HG03135 (cell line): ENCODE measurements around the gene GNAQ.
"Not testable (repeated sequence)": the region's sequence is repeated elsewhere in the genome, so short reads cannot be mapped to it uniquely, and the experiment has no call there.

Source experiments
- ATAC-seq: cut with Tn5 transposase; IDR thresholded peaks from one replicate; pipeline ENCODE4 v1.9.1; 2021; ENCODE audit warnings: mild to moderate bottlenecking, moderate library complexity; ENCODE audit not compliant: unreplicated experiment

GNAQ gene

DNA sequence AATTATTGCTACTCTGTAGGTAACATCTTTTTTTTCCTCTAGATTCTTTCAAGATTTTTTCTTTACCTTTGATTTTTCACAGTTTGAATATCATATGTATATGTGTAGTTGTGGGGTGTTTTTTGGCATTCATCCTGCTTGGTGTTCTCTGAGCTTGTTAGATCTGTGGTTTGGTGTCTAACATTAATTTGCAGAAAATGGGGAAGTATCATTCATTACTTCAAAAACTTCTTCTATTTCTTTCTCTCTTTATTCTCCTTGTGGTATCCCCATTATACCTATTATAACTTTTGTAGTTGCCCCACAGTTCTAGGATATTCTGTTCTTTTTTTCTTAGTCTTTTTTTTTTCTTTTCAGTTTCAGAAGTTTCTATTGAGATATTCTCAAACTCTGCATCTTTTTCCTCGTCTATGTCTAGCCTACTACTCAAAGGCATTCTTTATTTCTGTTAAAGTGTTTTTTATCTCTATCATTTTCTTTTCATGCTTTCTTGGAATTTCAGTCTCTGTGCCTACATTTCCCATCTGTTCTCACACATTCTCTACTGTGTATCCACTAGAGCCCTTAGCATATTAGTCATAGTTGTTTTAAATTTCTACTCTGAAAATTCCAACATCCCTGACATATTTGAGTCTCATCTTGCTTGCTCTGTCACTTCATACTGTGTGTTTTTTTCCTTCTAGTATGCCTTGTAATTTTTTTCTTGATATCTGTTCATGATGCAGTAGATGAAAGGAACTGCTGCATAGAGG lies 323.4 kb downstream of the GNAQ start:
- ATAC-seq: no peak

DNA sequence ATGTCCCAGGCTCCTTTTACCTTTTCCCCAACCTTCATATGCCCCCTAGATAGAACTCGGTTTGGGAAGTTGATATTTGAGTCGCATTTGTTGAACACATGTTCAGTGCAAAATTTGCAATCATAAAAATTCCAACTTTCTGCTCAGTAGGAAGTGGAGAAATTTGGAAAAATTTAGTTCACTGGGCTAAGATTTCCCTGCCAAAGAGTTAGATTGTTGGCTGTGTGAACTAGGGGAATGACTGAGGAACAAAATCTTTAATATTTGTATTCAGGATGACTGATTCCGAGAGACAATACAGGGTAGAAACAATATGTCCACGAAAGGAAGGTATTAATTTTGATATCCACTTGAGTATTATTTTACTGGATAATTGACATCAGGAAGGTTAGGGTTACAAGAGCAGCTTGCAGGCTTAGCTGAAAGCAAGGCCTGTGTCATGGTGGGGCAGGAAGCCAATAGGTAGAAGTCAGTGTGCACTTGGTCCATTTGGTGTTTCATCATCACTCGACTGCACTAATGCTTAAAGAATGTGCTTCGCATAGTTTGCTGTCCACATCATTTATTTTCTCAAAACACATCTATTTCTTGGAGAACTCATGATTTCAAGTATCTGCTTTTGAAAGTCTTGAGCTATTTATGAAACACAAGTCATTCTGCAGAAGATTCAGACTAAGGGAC lies 324.1 kb downstream of the GNAQ start:
- ATAC-seq: no peak

DNA sequence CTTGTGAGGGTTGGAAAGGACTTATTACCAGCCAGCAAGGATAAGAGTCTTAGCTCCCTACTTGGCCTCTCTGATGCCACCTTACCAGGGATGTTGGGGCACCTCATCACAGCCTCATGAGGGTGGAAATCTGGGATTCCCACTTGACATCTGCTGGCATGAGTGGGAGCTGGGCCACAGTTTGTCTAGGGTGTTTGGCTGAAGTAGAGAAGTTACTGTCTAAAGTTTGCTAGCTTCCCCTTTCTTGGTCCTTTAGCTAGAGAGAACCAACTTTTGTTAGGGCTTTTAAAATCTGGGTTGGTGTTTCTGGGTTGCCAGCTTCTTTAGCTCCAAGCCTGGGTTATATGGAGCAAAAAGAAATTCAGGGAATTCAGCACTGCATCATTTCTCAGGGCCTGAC lies 326.0 kb downstream of the GNAQ start:
- ATAC-seq: no peak

DNA sequence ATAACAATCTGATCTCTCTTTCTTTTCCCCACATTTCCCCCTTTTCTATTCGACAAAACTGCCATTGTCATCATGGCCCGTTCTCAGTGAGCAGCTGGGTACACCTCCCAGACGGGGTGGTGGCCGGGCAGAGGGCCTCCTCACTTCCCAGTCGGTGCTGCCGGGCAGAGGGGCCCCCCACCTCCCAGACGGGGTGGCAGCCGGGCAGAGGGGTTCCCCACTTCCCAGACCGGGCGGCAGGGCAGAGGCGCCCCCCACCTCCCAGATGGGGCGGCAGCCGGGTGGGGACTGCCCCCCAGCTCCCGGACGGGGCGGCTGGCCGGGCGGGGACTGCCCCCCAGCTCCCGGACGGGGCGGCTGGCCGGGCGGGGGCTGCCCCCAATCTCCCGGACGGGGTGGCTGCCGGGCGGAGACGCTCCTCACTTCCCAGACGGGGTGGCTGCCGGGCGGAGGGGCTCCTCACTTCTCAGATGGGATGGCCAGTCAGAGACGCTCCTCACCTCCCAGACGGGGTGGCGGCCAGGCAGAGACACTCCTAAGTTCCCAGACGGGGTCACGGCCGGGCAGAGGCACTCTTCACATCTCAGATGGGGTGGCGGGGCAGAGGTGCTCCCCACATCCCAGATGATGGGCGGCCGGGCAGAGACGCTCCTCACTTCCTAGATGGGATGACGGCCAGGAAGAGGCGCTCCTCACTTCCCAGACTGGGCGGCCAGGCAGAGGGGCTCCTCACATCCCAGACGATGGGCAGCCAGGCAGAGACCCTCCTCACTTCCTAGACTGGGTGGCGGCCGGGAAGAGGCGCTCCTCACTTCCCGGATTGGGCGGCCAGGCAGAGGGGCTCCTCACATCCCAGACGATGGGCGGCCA lies 328.9 kb downstream of the GNAQ start:
- not testable (repeated sequence) for ATAC-seq

DNA sequence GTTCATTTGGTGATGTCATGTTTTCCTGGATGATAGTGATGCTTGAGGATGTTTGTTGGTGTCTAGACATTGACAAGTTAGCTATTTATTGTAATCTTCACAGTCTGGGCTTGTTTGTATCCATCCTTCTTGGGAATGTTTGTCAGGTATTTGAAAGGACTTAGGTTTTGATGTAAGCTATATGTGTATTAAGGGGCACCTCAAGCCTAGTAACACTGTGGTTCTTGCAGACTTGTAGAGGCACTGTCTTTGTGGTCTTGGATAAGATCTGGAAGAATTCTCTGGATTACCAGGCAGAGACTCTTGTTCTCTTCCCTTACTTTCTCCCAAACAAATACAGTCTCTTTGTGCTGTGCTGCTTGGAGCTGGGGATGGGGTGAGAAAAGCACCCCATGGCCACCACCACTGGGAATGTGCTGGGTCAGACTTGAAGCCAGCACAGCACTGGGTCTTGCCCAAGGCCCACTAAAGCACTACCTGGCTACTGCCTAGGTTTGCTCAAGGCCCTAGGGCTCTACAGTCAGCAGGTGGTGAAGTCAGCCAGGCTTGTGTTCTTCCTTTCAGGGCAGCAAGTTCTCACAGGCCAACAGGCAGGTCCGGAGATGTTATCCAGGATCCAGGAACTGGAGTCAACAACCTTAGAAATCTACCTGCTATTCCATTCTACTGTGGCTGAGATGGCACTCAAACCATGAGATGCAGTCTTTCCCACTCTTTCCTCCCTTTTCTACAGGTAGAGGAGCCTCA lies 334.2 kb downstream of the GNAQ start:
- ATAC-seq: no peak

DNA sequence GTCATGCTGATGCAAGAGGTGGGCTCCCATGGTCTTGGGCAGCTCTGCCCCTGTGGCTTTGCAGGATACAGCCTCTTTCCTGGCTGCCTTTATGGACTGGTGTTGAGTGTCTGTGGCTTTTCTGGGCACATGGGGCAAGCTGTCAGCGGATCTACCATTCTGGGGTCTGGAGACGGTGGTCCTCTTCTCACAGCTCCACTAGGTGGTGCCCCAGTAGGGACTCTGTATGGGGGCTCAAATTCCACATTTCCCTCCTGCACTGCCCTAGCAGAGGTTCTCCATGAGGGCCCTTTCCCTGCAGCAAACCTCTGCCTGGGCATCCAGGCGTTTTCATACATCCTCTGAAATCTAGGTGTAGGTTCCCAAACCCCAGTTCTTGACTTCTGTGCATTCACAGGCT lies 340.9 kb downstream of the GNAQ start:
- not testable (repeated sequence) for ATAC-seq

DNA sequence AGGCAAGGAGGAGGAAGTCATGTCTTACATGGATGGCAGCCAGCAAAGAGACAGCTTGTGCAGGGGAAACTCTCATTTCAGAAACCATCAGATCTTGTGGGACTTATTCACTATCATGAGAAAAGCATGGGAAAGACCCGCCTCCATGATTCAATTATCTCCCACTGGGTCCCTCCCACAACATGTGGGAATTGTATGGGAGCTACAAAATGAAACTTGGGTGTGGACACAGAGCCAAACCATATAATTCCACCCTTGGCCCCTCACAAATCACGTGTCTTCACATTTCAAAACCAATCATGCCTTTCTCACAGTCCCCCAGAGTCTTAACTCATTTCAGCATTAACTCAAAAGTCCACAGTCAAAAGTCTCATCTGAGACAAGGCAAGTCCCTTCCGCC lies 341.5 kb downstream of the GNAQ start:
- ATAC-seq: not testable (repeated sequence)

DNA sequence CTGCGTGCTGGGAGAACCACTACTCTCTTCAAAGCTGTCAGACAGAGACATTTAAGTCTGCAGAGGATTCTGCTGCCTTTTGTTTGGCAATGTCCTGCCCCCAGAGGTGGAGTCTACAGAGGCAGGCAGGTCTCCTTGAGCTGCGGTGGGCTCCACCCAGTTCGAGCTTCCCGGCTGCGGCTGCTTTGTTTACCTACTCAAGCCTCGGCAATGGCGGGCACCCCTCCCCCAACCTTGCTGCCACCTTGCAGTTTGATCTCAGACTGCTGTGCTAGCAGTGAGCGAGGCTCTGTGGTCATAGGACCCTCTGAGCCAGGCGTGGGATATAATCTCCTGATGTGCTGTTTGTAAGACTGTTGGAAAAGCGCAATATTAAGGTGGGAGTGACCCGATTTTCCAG lies 343.9 kb downstream of the GNAQ start:
- not testable (repeated sequence) for ATAC-seq

DNA sequence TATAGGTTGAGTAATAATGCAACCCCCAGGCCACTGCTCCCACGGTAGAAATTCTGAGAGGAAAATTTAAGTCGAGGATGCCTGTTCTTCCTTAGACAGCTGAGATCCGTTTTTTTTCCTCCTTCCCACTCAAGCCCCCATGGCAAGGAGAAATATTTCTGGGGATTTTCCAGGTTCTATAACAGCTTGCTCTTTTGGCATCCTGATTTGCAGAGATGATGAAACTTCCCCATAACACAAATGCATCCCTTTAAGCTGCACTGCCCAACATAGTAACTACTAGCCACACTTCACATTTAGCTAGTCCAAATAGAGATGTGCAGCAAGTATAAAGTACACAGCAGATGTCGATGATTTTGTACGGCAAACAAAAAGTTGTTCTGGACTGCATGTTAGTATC lies 351.0 kb downstream of the GNAQ start:
- ATAC-seq: no peak

DNA sequence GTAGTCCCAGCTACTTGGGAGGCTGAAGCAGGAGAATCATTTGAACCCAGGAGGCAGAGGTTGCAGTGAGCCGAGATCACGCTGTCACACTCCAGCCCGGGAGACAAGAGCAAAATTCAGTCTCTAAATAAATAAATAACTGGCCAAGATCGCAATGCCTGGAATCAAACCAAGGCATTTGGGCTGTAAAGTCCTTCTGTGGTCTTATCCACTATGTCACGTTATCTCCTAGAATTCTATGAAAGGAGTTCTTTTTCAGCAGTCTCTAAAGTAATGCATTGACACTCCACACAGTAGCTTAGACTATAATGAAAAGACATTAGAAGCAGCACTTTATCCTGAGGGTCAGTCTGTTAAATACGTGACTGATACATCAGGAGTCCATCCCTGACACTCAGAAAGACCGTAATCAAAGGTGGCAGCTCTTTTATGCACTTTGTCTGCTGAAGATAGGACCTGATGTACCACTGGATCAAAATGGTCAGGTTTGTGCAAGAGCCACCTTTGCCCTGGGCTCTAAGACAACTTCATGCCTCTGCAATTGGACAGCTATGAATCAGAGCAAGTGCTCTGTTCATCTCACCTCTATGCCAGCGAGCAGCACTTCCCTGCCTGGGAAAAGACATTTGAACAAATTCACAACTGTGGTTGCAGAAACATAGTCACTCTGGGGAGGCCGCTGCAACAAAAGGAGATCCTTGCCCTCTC lies 351.8 kb downstream of the GNAQ start:
- ATAC-seq: no peak

DNA sequence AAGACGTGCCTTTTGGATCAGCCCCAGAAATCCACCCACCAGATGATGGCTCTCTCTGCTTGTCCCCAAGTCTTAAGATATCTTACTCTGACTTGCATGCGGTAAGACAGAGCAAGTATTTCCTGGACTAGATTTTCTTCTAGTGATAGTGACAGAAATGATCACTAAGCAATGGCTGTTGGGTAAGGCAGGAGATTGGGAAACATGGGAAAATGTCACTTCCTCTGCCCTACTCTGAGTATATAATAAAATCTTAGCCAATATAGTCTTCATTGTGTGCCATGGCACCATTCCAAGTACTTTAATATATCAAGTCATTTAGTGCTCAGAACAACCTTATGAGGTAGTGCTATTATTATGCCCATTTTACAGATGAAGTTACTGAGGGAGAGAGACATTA lies 352.5 kb downstream of the GNAQ start:
- no peak for ATAC-seq

DNA sequence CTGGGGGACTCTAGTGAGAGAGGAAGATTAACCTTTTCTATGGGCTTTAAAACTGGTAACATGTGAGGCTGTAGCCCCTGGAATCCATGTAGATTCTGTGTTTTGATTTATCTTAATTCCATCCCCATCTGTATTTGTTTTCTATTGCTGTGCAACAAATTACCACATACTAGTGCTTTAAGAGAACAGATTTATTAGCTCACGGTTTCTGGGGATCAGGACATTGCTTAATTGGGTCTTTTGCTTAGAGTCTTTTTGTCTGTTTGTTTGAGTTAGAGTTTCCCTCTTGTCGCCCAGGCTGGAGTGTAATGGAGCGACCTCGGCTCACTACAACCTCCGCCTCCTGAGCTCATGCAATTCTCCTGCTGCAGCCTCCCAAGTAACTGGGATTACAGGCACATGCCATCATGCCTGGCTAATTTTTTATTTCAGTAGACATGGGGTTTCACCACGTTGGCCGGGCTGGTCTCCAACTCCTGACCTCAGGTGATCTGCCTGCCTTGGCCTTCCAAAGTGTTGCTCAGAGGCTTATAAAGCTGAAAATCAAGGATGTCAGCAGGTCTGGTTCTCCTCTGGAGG lies 353.6 kb downstream of the GNAQ start:
- ATAC-seq: no peak

DNA sequence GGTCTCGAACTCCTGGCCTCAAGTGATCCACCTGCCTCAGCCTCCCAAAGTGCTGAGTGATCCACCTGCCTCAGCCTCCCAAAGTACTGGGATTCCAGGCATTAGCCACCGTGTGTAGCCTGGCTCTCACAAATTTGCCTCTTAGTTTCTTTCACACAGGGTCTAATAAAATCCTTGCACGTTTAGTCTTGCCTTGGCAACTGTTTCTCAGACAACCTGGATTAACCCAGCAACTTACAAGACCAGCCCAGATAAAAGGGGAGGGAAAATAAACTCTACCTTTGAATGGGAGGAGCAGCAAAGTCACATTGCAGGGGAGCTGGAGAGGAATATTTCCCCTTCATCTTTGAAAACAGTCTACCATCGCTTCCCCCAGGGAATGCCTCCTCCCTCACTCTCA lies 354.2 kb downstream of the GNAQ start:
- no peak for ATAC-seq

DNA sequence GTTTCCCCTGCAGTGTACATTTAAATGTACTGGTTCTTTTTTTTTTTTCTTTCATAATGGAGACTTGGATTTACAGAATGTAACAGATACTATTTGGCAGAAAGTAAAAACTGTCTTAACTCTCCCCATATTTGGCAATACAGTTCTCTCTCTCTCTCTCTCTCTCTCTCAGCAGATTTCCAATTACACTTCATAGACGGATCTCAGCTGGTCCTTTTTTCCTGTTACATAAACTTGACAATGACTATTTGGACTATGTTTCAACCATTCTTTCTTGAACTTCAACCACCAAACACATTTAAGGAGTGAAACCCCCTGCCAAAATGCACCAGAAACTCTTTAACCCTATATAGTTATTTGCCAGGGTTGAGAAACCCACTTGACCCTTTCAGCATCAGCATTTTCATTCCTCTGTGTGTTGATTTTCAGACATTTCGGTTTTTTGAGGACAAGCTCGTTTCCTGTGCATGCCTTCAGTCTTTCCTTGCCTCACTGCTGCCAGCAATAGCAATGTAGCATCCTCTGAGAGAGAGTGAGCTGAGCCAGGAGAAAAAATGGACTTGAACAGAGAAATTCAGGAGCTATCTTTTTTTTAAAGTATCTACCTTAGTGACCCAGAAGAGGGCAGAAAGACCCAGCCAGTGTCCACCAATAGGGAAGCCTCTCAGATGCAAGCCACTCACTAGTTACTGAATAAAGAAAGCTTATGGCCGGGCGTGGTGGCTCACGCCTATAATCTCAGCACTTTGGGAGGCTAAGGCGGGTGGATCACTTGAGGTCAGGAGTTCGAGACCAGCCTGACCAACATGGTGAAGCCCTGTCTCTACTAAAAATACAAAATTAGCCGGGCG lies 357.4 kb downstream of the GNAQ start:
- ATAC-seq: no peak

DNA sequence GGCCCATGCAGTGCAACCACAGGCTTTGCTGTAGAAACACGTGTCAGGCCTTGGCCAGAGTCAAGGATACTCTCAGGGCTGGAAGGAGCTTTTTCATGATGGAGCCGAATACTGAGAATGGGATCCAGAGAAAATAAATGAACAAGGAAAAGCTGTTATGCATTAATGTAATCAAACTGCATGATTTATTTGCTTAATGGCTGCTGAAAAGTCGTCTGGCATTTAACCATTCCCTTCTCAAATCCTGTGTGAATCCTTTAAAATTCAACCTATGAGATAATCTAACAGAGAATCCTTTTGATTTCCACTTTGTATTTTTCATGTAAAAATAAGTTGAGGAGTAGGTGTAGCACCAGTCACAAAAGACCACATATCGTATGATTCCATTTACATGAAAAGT lies 359.4 kb downstream of the GNAQ start:
- ATAC-seq: no peak

DNA sequence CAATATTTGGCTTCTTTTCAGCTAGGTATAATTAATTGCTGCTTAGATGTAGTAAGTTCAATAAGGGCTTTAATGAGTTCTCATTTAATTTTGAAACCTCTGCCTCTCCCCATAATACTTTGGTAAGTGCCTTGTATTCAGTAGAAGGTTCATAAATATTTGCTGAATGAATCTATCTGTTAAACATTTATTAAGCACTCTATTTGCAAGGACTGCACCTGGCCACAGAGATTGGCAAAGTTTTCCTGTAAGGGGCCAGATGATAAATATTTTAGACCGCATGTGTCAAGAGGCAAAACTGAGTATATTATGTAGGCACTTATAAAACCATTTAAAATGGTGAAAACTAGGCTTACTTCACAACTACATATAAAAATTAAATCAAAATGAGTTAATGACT lies 364.5 kb downstream of the GNAQ start:
- no peak for ATAC-seq
